ENCODE results near the gene CD3D. TPM values are rescaled to one million over a fixed set of nuclear protein-coding genes. Genes with fewer than 3 reads are reported as not detected.
"Not testable (repeated sequence)": the region's sequence is repeated elsewhere in the genome, so short reads cannot be mapped to it uniquely, and the experiment has no call there.

CD3D gene
- total RNA-seq, 1 donor from 2014 or later = not detected

DNA sequence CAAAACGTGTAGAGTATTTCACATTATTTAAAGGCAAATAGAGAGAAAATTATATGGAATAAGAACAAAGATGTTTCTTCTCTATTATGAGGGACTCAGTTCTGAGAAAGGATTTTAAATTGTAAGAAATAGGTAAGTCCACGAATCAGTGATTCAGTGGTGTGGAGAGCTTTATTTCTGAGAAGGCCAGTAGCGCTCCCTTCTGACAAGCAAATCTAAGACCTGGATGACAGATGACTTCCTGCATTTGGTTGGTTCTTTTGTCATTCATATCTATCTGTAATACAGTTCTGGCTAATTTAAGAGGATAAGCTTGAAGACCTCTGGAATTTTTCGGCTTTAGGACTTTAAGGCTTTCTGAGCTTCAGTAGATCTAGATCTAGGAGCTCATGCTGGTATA, 31.0 kb downstream of the CD3D start:
- Mint-ChIP-seq H3K27me3 (ENCODE audit: unreplicated experiment) (peaks cover 41% of the 10 kb centered on the region), H3K4me3 (ENCODE audit: unreplicated experiment) (no peak overlapping the region), H3K36me3 (ENCODE audit: unreplicated experiment) (no peaks in the 10 kb centered on the region), H3K9me3 (ENCODE audit: unreplicated experiment) (no peaks in the 10 kb centered on the region), H3K27ac (ENCODE audit: unreplicated experiment) (no peak overlapping the region), H3K4me1 (ENCODE audit: unreplicated experiment) (peaks cover 5% of the 10 kb centered on the region)
- no peak for DNase-seq (ENCODE audit: extremely low spot score, unreplicated experiment)
- TF ChIP-seq, protein P1, sequence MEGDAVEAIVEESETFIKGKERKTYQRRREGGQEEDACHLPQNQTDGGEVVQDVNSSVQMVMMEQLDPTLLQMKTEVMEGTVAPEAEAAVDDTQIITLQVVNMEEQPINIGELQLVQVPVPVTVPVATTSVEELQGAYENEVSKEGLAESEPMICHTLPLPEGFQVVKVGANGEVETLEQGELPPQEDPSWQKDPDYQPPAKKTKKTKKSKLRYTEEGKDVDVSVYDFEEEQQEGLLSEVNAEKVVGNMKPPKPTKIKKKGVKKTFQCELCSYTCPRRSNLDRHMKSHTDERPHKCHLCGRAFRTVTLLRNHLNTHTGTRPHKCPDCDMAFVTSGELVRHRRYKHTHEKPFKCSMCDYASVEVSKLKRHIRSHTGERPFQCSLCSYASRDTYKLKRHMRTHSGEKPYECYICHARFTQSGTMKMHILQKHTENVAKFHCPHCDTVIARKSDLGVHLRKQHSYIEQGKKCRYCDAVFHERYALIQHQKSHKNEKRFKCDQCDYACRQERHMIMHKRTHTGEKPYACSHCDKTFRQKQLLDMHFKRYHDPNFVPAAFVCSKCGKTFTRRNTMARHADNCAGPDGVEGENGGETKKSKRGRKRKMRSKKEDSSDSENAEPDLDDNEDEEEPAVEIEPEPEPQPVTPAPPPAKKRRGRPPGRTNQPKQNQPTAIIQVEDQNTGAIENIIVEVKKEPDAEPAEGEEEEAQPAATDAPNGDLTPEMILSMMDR (IDR thresholded peaks at IDR 0.05) = no peak

DNA sequence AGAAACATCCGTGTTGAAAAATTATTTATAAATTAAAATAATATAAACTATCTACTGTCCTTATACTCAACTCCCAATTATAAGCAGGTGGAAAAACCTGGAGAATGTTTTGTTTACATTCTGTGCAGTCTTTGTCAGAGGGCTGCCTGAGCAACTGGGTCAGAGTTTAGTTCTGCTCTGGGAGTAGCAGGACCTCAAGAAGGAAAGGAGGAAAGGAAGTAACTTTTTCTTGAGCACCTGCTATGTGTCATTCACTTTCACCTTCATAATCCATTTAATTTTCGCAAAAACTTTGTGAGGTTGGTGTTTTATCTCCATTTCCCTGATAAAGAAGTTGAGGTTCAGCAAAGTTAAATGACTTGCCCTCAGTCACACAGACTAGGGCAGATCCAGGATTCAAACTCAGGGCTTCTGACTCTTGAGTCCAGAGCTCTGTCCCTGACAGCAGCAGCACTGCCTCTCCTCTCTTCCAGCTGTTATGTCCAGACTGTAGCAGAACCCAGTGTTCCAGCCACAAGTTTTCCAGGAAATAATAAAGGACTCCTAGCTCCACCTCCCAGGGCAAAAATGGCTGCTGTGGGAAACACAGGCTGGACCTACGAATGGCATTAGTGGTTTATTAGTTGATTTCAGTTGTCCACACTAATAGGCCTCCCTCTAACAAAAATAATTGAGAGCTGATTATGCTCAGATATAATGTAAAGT, 31.6 kb downstream of the CD3D start:
- TF ChIP-seq, protein P1 (IDR thresholded peaks at IDR 0.05) = no peak
- Mint-ChIP-seq H3K27ac (ENCODE audit: unreplicated experiment) (no peak overlapping the region), H3K9me3 (ENCODE audit: unreplicated experiment) (no peaks in the 10 kb centered on the region), H3K4me3 (ENCODE audit: unreplicated experiment) (no peak overlapping the region), H3K27me3 (ENCODE audit: unreplicated experiment) (peaks cover 39% of the 10 kb centered on the region), H3K36me3 (ENCODE audit: unreplicated experiment) (no peaks in the 10 kb centered on the region), H3K4me1 (ENCODE audit: unreplicated experiment) (no peaks in the 10 kb centered on the region)
- DNase-seq (ENCODE audit: extremely low spot score, unreplicated experiment) = no peak

DNA sequence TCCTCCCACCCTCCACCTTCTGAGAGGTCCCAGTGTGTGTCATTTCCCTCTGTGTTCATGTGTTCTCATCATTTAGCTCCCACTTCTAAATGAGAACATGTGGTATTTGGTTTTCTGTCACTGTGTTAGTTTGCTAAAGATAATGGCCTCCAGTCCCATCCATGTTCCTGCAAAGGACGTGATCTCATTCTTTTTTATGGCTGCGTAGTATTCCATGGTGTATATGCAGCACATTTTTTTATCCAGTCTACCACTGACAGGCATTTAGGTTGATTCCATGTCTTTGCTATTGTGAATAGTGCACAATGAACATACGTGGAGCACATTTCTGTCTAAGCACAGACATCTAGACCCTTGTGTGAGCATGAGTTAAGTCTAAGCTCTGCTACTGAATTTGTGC, 32.2 kb downstream of the CD3D start:
- Mint-ChIP-seq H3K9me3 (ENCODE audit: unreplicated experiment) (no peaks in the 10 kb centered on the region), H3K27ac (ENCODE audit: unreplicated experiment) (no peak overlapping the region), H3K27me3 (ENCODE audit: unreplicated experiment) (peaks cover 37% of the 10 kb centered on the region), H3K4me3 (ENCODE audit: unreplicated experiment) (no peak overlapping the region), H3K4me1 (ENCODE audit: unreplicated experiment) (no peaks in the 10 kb centered on the region), H3K36me3 (ENCODE audit: unreplicated experiment) (no peaks in the 10 kb centered on the region)
- DNase-seq (ENCODE audit: extremely low spot score, unreplicated experiment) = no peak
- TF ChIP-seq, protein P1 (IDR thresholded peaks at IDR 0.05) = no peak

DNA sequence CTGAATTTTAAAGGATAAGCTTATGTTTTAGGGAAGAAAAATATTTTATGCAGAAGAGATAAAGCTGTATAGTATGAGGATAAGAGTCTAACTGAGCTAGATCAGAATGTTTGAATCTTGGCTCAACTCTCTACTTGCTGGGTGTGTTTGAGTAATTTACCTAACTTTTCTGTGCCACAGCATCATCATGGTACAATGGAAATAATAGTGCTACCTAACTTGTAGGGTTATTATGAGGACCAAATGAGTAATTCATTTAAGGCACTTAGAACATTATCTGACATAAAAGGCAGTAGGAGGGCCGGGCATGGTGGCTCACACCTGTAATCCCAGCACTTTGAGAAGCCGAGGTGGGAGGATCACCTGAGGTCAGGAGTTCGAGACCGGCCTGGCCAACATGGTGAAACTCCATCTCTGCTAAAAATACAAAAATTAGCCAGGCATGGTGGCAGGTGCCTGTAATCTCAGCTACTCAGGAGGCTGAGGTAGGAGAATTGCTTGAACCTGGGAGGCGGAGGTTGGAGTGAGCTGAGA, 33.4 kb downstream of the CD3D start:
- peaks cover 44% of the 10 kb centered on the region for H3K27me3 Mint-ChIP-seq (ENCODE audit: unreplicated experiment)
- H3K4me3 Mint-ChIP-seq (ENCODE audit: unreplicated experiment); H3K36me3 Mint-ChIP-seq (ENCODE audit: unreplicated experiment); DNase-seq (ENCODE audit: extremely low spot score, unreplicated experiment); H3K9me3 Mint-ChIP-seq (ENCODE audit: unreplicated experiment); H3K27ac Mint-ChIP-seq (ENCODE audit: unreplicated experiment); H3K4me1 Mint-ChIP-seq (ENCODE audit: unreplicated experiment): not testable (repeated sequence)

DNA sequence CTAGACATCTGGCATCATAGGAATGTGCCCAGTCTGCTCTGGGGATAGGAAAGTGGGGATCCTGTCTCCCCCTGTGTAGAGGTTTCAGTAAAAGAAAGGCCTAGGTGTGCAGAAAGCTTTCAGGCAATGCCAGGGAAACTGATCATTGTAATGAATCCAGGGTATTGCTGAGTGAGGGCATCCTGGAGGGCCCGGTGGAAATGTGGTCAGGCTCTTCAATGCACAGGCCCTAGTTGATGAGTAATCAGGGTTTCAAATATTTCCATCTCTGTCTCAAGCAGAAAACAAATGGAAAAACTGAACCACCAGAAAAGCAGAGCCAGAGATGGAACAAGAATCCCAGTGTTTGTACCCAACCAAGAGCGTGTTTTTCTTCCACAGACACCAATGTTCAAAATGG, 35.9 kb downstream of the CD3D start:
- Mint-ChIP-seq H3K4me1 (ENCODE audit: unreplicated experiment) (no peaks in the 10 kb centered on the region), H3K9me3 (ENCODE audit: unreplicated experiment) (no peaks in the 10 kb centered on the region), H3K27ac (ENCODE audit: unreplicated experiment) (no peak overlapping the region), H3K27me3 (ENCODE audit: unreplicated experiment) (peaks cover 46% of the 10 kb centered on the region), H3K4me3 (ENCODE audit: unreplicated experiment) (no peak overlapping the region), H3K36me3 (ENCODE audit: unreplicated experiment) (no peaks in the 10 kb centered on the region)
- DNase-seq (ENCODE audit: extremely low spot score, unreplicated experiment) = no peak
- TF ChIP-seq, protein P1 (IDR thresholded peaks at IDR 0.05) = no peak
